GM12865 (cell line): ENCODE data around the gene RAB11FIP4.
"Not testable (repeated sequence)": the region's sequence is repeated elsewhere in the genome, so short reads cannot be mapped to it uniquely, and the experiment has no call there.

Source experiments
- DNase-seq: peaks from one replicate; pipeline ENCODE4 v3.0.0; 2010; ENCODE audit warnings: low read depth
- H3K4me3 ChIP-seq: 2 replicates; pipeline ENCODE4 v1.5.1; 2011; ENCODE audit warnings: mild to moderate bottlenecking, low read depth, low read length, control low read depth
- CTCF ChIP-seq: IDR thresholded peaks from 2 replicates; pipeline ENCODE4 v1.5.1; 2011; ENCODE audit warnings: low read length, control low read depth, low read depth, inconsistent platforms; ENCODE audit not compliant: insufficient read depth; ENCODE audit errors: missing control alignments

The RAB11FIP4 gene

GRCh38 chr17:31391496-31391949 lies at the start of gene RAB11FIP4:
TSS of gene RAB11FIP4 (plus strand) at chr17:31391675. CDS start at chr17:31391853, 178 bp downstream.
- H3K4me3 ChIP-seq = no peak within 1 kb of the TSS
- no peak for TF ChIP-seq CTCF
- no peak for DNase-seq

GRCh38 chr17:31345191-31345747 lies 46.2 kb upstream of the RAB11FIP4 start:
- DNase-seq, H3K4me3 ChIP-seq: not testable (repeated sequence)

- TF ChIP-seq CTCF = no peak
- DNase-seq = no peak
- no peak overlapping the region for H3K4me3 ChIP-seq
Measured at GRCh38 chr17:31349454-31349853, 42.0 kb upstream of the RAB11FIP4 start.

GRCh38 chr17:31355935-31356334 lies 35.5 kb upstream of the RAB11FIP4 start:
- TF ChIP-seq CTCF = no peak
- DNase-seq = no peak

GRCh38 chr17:31357091-31357490 lies 34.4 kb upstream of the RAB11FIP4 start:
- DNase-seq = no peak
- no peak overlapping the region for H3K4me3 ChIP-seq
- no peak for TF ChIP-seq CTCF

More at GRCh38 chr17:31355935-31356334, 35.5 kb upstream of the RAB11FIP4 start:
- H3K4me3 ChIP-seq = no peak overlapping the region

GRCh38 chr17:31357839-31358394 lies 33.6 kb upstream of the RAB11FIP4 start:
- H3K4me3 ChIP-seq = no peak overlapping the region
- DNase-seq = no peak
- no peak for TF ChIP-seq CTCF

GRCh38 chr17:31364012-31364411 lies 27.5 kb upstream of the RAB11FIP4 start:
- no peak for TF ChIP-seq CTCF
- no peak for DNase-seq

More at GRCh38 chr17:31364012-31364411, 27.5 kb upstream of the RAB11FIP4 start:
- no peak overlapping the region for H3K4me3 ChIP-seq
